Keratinocyte (primary cell): ENCODE measurements around the gene TFPI. TPM values are rescaled to one million over a fixed set of nuclear protein-coding genes. Genes with fewer than 3 reads are reported as not detected.
A peak's percentile ranks its signal among the peaks of the same experiment; 100 is the strongest.

Source experiments
- DNase-seq: peaks from one replicate; pipeline ENCODE4 v3.0.0-alpha.2; 2011; ENCODE audit warnings: low read depth, missing footprints, low spot score
- FAIRE-seq: peaks from 2 replicates; lab custom pipeline; 2011; peaks lifted over from hg19 to GRCh38; lab: Jason Lieb, UNC
- H2AFZ ChIP-seq: 2 replicates; pipeline ENCODE4 v1.6.0; 2012; ENCODE audit warnings: low read length, control low read depth, inconsistent platforms; ENCODE audit not compliant: control insufficient read depth
- H3K27ac ChIP-seq: 2 replicates; pipeline ENCODE4 v1.5.1; 2011; ENCODE audit warnings: low read length; ENCODE audit not compliant: control insufficient read depth, insufficient read depth
- H3K27me3 ChIP-seq: 3 replicates; pipeline ENCODE4 v1.6.0; 2011; ENCODE audit warnings: low read length; ENCODE audit not compliant: control insufficient read depth, insufficient read depth; ENCODE audit errors: extremely low read depth
- H3K36me3 ChIP-seq, 2 experiments: 2 replicates in 1 of 2; 3 replicates in 1 of 2; pipeline ENCODE4 v1.5.1; 2011; ENCODE audit warnings: low read length in 2 of 2, mild to moderate bottlenecking in 1 of 2; ENCODE audit not compliant: control insufficient read depth in 2 of 2, insufficient read depth in 2 of 2; ENCODE audit errors: extremely low read depth in 1 of 2
- H3K4me1 ChIP-seq: 3 replicates; pipeline ENCODE4 v1.5.1; 2011; ENCODE audit warnings: low read length; ENCODE audit not compliant: control insufficient read depth, insufficient read depth; ENCODE audit errors: extremely low read depth
- H3K4me2 ChIP-seq: 3 replicates; pipeline ENCODE4 v1.6.0; 2011; ENCODE audit warnings: low read depth, low read length; ENCODE audit not compliant: control insufficient read depth, insufficient read depth; ENCODE audit errors: extremely low read depth
- H3K4me3 ChIP-seq, 3 experiments: fragments of 200-600 bp in 1 of 3; sonication (generic) in 1 of 3; 2 replicates in 2 of 3; 3 replicates in 1 of 3; pipeline ENCODE4 v1.5.1; 2011 to 2016; ENCODE audit warnings: low read length in 3 of 3, mild to moderate bottlenecking in 3 of 3, control low read depth in 2 of 3, inconsistent platforms in 1 of 3, low read depth in 1 of 3, mixed read lengths in 1 of 3, mixed run types in 1 of 3, moderate library complexity in 1 of 3; ENCODE audit not compliant: control insufficient read depth in 2 of 3, insufficient read depth in 2 of 3; ENCODE audit errors: extremely low read depth in 1 of 3
- H3K79me2 ChIP-seq: 2 replicates; pipeline ENCODE4 v1.6.0; 2012; ENCODE audit warnings: low read length; ENCODE audit not compliant: control insufficient read depth, insufficient read depth
- H3K9ac ChIP-seq: 3 replicates; pipeline ENCODE4 v1.6.0; 2011; ENCODE audit warnings: low read length; ENCODE audit not compliant: control insufficient read depth, insufficient read depth; ENCODE audit errors: extremely low read depth
- H3K9me1 ChIP-seq: 3 replicates; pipeline ENCODE4 v1.6.0; 2011; ENCODE audit warnings: low read length; ENCODE audit not compliant: control insufficient read depth, insufficient read depth; ENCODE audit errors: extremely low read depth
- H3K9me3 ChIP-seq: 2 replicates; pipeline ENCODE4 v1.5.1; 2012; ENCODE audit warnings: low read depth, low read length; ENCODE audit not compliant: control insufficient read depth
- H4K20me1 ChIP-seq: 3 replicates; pipeline ENCODE4 v1.6.0; 2011; ENCODE audit warnings: low read length; ENCODE audit not compliant: control insufficient read depth, insufficient read depth; ENCODE audit errors: extremely low read depth
- EZH2 ChIP-seq: IDR thresholded peaks from one replicate; pipeline ENCODE4 v1.6.1; 2012; ENCODE audit warnings: inconsistent platforms, mild to moderate bottlenecking, low read length, moderate library complexity
- dilution Hi-C: fragments of 300-500 bp; cut with MboI; formaldehyde crosslinking; loops from one replicate; pipeline ENCODE4 v1.7.0; 2020; ENCODE audit warnings: low sequenced_read_pairs; ENCODE audit not compliant: extremely low pct_ligation_motif_present
- polyA plus RNA-seq, 5 experiments: library from polyadenylated mRNA; depleted of rRNA in 3 of 5; stranded (reverse) in 3 of 5; stranded (forward) in 1 of 5; unstranded in 1 of 5; fragments of >200 nt; gene quantifications; 1 replicate in 1 of 5; 2 replicates in 3 of 5; 3 replicates in 1 of 5; pipeline versions ENCODE4 v1.2.1 to v1.2.3, GENCODE V29; 2011 to 2012; ENCODE audit warnings: missing spikeins in 2 of 5, low read depth in 1 of 5, low replicate concordance in 1 of 5
- TF ChIP-seq, protein P1 (sequence below), 3 experiments: IDR thresholded peaks in 1 of 3; conservative IDR thresholded peaks in 1 of 3; optimal IDR thresholded peaks in 1 of 3; 2 replicates in 2 of 3; 3 replicates in 1 of 3; pipeline versions ENCODE3 to v1.5.1; 2011; ENCODE audit warnings: low read length in 3 of 3, mild to moderate bottlenecking in 3 of 3, moderate library complexity in 2 of 3, control low read depth in 1 of 3, inconsistent platforms in 1 of 3; ENCODE audit not compliant: insufficient read depth in 2 of 3; ENCODE audit errors: extremely low read depth in 1 of 3

TFPI gene
- polyA plus RNA-seq, 1 donor (not counting 4 experiments of a cell fraction or from before 2014, with no cell fraction given) = 1.1 TPM

DNA sequence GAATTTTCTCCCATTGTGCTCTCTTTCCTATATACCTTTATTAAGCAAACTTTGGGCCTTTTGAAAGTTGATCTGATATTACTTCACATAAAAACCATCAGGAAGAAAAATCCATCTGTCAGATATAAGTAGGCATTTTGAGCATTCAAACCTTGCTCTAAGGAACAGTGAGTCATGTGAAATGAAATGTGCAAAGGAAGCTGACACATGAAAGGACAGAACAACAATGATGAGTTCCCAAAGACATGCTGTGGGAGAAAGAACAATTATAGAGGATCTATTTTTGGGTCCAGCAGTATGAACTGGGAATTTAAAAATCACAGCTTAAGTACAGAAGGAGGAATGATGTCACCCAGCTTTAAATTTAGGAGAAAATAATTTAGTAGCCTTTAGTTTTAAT lies 124.2 kb downstream of the TFPI start:
- Histone ChIP-seq H3K9ac (no peak overlapping the region), H2AFZ (peak overlapping the region; percentile 10), H3K27ac (no peak overlapping the region), H3K27me3 (no peaks in the 10 kb centered on the region), H4K20me1 (no peaks in the 10 kb centered on the region), H3K9me3 (no peaks in the 10 kb centered on the region), H3K79me2 (no peaks in the 10 kb centered on the region), H3K4me3 (no peak overlapping the region), H3K4me2 (peak overlapping the region; percentile 6), H3K36me3 (no peaks in the 10 kb centered on the region), H3K4me1 (peaks cover 20% of the 10 kb centered on the region), H3K9me1 (no peaks in the 10 kb centered on the region)
- TF ChIP-seq, protein P1, sequence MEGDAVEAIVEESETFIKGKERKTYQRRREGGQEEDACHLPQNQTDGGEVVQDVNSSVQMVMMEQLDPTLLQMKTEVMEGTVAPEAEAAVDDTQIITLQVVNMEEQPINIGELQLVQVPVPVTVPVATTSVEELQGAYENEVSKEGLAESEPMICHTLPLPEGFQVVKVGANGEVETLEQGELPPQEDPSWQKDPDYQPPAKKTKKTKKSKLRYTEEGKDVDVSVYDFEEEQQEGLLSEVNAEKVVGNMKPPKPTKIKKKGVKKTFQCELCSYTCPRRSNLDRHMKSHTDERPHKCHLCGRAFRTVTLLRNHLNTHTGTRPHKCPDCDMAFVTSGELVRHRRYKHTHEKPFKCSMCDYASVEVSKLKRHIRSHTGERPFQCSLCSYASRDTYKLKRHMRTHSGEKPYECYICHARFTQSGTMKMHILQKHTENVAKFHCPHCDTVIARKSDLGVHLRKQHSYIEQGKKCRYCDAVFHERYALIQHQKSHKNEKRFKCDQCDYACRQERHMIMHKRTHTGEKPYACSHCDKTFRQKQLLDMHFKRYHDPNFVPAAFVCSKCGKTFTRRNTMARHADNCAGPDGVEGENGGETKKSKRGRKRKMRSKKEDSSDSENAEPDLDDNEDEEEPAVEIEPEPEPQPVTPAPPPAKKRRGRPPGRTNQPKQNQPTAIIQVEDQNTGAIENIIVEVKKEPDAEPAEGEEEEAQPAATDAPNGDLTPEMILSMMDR (optimal IDR thresholded peaks at IDR 0.05 in 1 of 3, IDR thresholded peaks at IDR 0.05 in 1 of 3, conservative IDR thresholded peaks at IDR 0.05 in 1 of 3; ENCODE audit: extremely low read depth in 1 of 3, insufficient read depth in 2 of 3, low read length in 3 of 3) = no peak
- TF ChIP-seq EZH2 = no peak
- peak; percentile 28 for DNase-seq
- dilution Hi-C loops = no loop called here
- FAIRE-seq = peak; percentile 91

DNA sequence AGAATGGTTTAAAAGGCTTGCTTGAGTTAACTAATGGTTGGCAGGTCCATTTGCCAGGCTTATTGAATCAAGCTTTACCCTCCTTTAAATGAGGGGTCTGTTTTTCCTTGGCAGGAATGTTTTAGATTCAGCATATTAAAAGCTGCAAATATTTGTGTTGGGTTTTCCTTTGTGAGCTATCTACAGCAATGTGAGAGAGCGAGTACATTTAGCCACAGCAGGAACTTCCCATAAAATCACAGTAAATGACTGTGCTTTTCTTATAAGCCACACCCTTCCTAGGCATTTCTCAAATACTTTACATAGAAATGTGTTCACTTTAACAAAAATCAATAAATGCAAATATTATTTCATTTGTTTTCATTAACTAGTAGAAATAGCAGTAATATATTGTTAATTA lies 130.1 kb downstream of the TFPI start:
- no peak overlapping the region for H3K9ac ChIP-seq
- H3K36me3 ChIP-seq = no peaks in the 10 kb centered on the region
- no peaks in the 10 kb centered on the region for H3K9me1 ChIP-seq
- no peaks in the 10 kb centered on the region for H4K20me1 ChIP-seq
- DNase-seq (no peak), FAIRE-seq (peak; percentile 65)
- dilution Hi-C loops = no loop called here
- no peaks in the 10 kb centered on the region for H3K27me3 ChIP-seq
- H2AFZ ChIP-seq = peak overlapping the region; percentile 64
- no peak overlapping the region for H3K4me3 ChIP-seq
- H3K27ac ChIP-seq = peak overlapping the region; percentile 43
- peaks cover 6% of the 10 kb centered on the region for H3K4me1 ChIP-seq
- peak overlapping the region; percentile 58 for H3K4me2 ChIP-seq
- no peaks in the 10 kb centered on the region for H3K79me2 ChIP-seq
- no peak for TF ChIP-seq EZH2
- TF ChIP-seq, protein P1 (optimal IDR thresholded peaks at IDR 0.05 in 1 of 3, IDR thresholded peaks at IDR 0.05 in 1 of 3, conservative IDR thresholded peaks at IDR 0.05 in 1 of 3; ENCODE audit: extremely low read depth in 1 of 3, insufficient read depth in 2 of 3, low read length in 3 of 3) = no peak
- H3K9me3 ChIP-seq = no peaks in the 10 kb centered on the region
